GM12878 (cell line): ENCODE data around the gene C19orf44. TPM values are rescaled to one million over a fixed set of nuclear protein-coding genes. Genes with fewer than 3 reads are reported as not detected.

Experiments
- ATAC-seq: fragments of 200-7000 bp; cut with Tn5 transposase; 3 replicates; pipeline ENCODE4 v1.9.1; 2020; ENCODE audit warnings: mild to moderate bottlenecking, moderate library complexity
- BruUV-seq: library from RNA; stranded (reverse); fragments of 400-500 nt; replicated peaks from 2 replicates; lab custom pipeline; 2021; lab: Mats Ljungman, UMichigan
- CTCF ChIA-PET: fragments of 300-600 bp; sonication (Branson Sonifier 250); formaldehyde crosslinking; extraction: SDS; loops from one replicate; lab custom pipeline; 2021; ENCODE audit warnings: inconsistent platforms; lab: Yijun Ruan, JAX
- POLR2A ChIA-PET: fragments of 350-600 bp; formaldehyde crosslinking; extraction: SDS; loops from one replicate; lab custom pipeline; 2021; ENCODE audit warnings: inconsistent platforms; lab: Charles Lee
- RAD21 ChIA-PET: fragments of 300-600 bp; sonication (Branson Sonifier 250); formaldehyde crosslinking; loops from one replicate; lab custom pipeline; 2023; ENCODE audit warnings: antibody characterized with exemption; ENCODE audit not compliant: unreplicated experiment; lab: Charles Lee
- SMC1A ChIA-PET: fragments of 300-600 bp; sonication (Branson Sonifier 250); formaldehyde crosslinking; loops from one replicate; lab custom pipeline; 2023; ENCODE audit not compliant: unreplicated experiment, uncharacterized antibody; lab: Charles Lee
- DNase-seq: peaks from one replicate; pipeline ENCODE4 v3.0.0-alpha.2; 2011; ENCODE audit warnings: low read depth, low spot score
- FAIRE-seq: peaks from 3 replicates; lab custom pipeline; 2011; peaks lifted over from hg19 to GRCh38; lab: Jason Lieb, UNC
- H2AFZ ChIP-seq: 2 replicates; pipeline ENCODE4 v1.6.0; 2011; ENCODE audit warnings: low read depth, low read length, control low read depth; ENCODE audit not compliant: control insufficient read depth
- H3K27ac ChIP-seq: 2 replicates; pipeline ENCODE4 v1.5.1; 2011; ENCODE audit warnings: control low read depth; ENCODE audit not compliant: control insufficient read depth, insufficient read depth
- H3K27me3 ChIP-seq, 2 experiments: replicated peaks in 1 of 2; 2 replicates each; pipeline versions ENCODE4 v1.6.0 to v1.6.1; 2011; ENCODE audit warnings: low read length in 1 of 2; ENCODE audit not compliant: control insufficient read depth in 2 of 2, insufficient read depth in 2 of 2
- H3K36me3 ChIP-seq, 2 experiments: 2 replicates each; pipeline ENCODE4 v1.5.1; 2011; ENCODE audit warnings: low read length in 1 of 2; ENCODE audit not compliant: control insufficient read depth in 2 of 2, insufficient read depth in 2 of 2
- H3K4me1 ChIP-seq: 2 replicates; pipeline ENCODE4 v1.6.1; 2011; ENCODE audit warnings: mild to moderate bottlenecking, low read length, moderate library complexity, mixed read lengths; ENCODE audit not compliant: control insufficient read depth, insufficient read depth
- H3K4me2 ChIP-seq: 2 replicates; pipeline ENCODE4 v1.6.0; 2011; ENCODE audit warnings: control low read depth; ENCODE audit not compliant: control insufficient read depth, insufficient read depth
- H3K4me3 ChIP-seq: fragments of 200-600 bp; sonication (generic); 2 replicates; pipeline ENCODE4 v1.5.1; 2016
- H3K79me2 ChIP-seq: 2 replicates; pipeline ENCODE4 v1.6.0; 2011; ENCODE audit warnings: low read length; ENCODE audit not compliant: control insufficient read depth, insufficient read depth
- H3K9ac ChIP-seq: 2 replicates; pipeline ENCODE4 v1.8.0; 2011; ENCODE audit warnings: low read length, control low read depth, mixed read lengths; ENCODE audit not compliant: control insufficient read depth, insufficient read depth
- H3K9me3 ChIP-seq: replicated peaks from 3 replicates; pipeline ENCODE4 v1.5.1; 2011; ENCODE audit warnings: mild to moderate bottlenecking, low read length; ENCODE audit not compliant: control insufficient read depth, insufficient read depth
- H4K20me1 ChIP-seq: 2 replicates; pipeline ENCODE4 v1.6.0; 2011; ENCODE audit not compliant: control insufficient read depth, insufficient read depth
- CBFB ChIP-seq: IDR thresholded peaks from 2 replicates; pipeline ENCODE4 v1.6.1; 2016; ENCODE audit warnings: antibody characterized with exemption, low read depth
- CUX1 ChIP-seq: IDR thresholded peaks from 2 replicates; pipeline ENCODE4 v1.6.1; 2012; ENCODE audit warnings: improper control_type of control experiment, low read depth, low read length; ENCODE audit not compliant: insufficient replicate concordance
- EZH2 ChIP-seq: IDR thresholded peaks from 2 replicates; pipeline ENCODE4 v1.6.1; 2012; ENCODE audit warnings: low read depth, mild to moderate bottlenecking, control low read depth, inconsistent platforms, low read length, borderline replicate concordance; ENCODE audit not compliant: control insufficient read depth
- HCFC1 ChIP-seq: fragments of 150-350 bp; IDR thresholded peaks from 2 replicates; pipeline ENCODE4 v1.6.1; 2014; ENCODE audit warnings: low read length
- JUNB ChIP-seq: IDR thresholded peaks from 2 replicates; pipeline ENCODE4 v1.6.1; 2016; ENCODE audit warnings: antibody characterized with exemption, mild to moderate bottlenecking
- NFXL1 ChIP-seq: fragments of 450-650 bp; IDR thresholded peaks from 2 replicates; pipeline ENCODE4 v1.6.1; 2017; ENCODE audit warnings: antibody characterized with exemption, mild to moderate bottlenecking, borderline replicate concordance
- SP1 ChIP-seq: IDR thresholded peaks from one replicate; pipeline ENCODE4 v1.6.1; 2011; ENCODE audit warnings: low read depth, low read length
- WGBS: methylation state at CpG from one replicate; pipeline ENCODE4 v1.1.6; 2016; ENCODE audit warnings: low lambda C conversion rate; ENCODE audit not compliant: insufficient replicate concordance, insufficient coverage; ENCODE audit errors: missing lambda C conversion rate; 5-methylcytosine and 5-hydroxymethylcytosine counted together
- in situ Hi-C: fragments of 300-500 bp; cut with MboI; formaldehyde crosslinking; loops from 9 replicates; pipeline ENCODE4 v1.14.3; 2018; ENCODE audit warnings: mixed read lengths
- intact Hi-C: fragments of 100-400 bp; cut with micrococcal nuclease; formaldehyde crosslinking; loops from one replicate; pipeline ENCODE4 v1.14.2; 2022; ENCODE audit not compliant: unreplicated experiment
- polyA plus RNA-seq, 11 experiments: library from polyadenylated mRNA; depleted of rRNA in 4 of 11; unstranded in 6 of 11; stranded (reverse) in 5 of 11; fragments of >200 nt; fragmentation: Nextera tagmentation in 4 of 11; fragmentation: Illumina TruSeq in 1 of 11; extraction: Ambion mirVana in 4 of 11; extraction: Trizol in 1 of 11; gene quantifications; 1 replicate in 1 of 11; 2 replicates in 10 of 11; pipeline versions ENCODE4 v1.2.1 to v1.2.3, GENCODE V29; 2011 to 2016; ENCODE audit warnings: inconsistent platforms in 2 of 11, missing spikeins in 2 of 11, low read depth in 1 of 11
- total RNA-seq, 4 experiments: library from RNA; depleted of rRNA in 3 of 4; stranded (reverse); fragments of >200 nt in 3 of 4; fragmentation: Illumina TruSeq in 1 of 4; extraction: Trizol in 1 of 4; gene quantifications; 2 replicates each; pipeline versions ENCODE4 v1.2.1 to v1.2.3, GENCODE V29; 2013 to 2021

Gene C19orf44
- total and polyA plus RNA-seq, 10 of the 15 experiments (the other 5 are each of a cell fraction or from before 2014, with no cell fraction given): 0.26 to 5.2 (median 3.6) TPM

GRCh38 chr19:16476401-16476800 is 19.8 kb upstream of the C19orf44 start:
- in situ Hi-C loops: no loop called here

GRCh38 chr19:16477311-16477710 is 18.9 kb upstream of the C19orf44 start:
- in situ Hi-C loops: no loop called here
- Histone ChIP-seq H3K9me3 (no peaks in the 10 kb centered on the region; the same call in 2 of the 3 replicates), H3K36me3 (no peaks in the 10 kb centered on the region), H3K4me3 (no peak overlapping the region), H3K27ac (no peak overlapping the region), H3K27me3 (no peaks in the 10 kb centered on the region), H3K4me1 (no peaks in the 10 kb centered on the region), H3K9ac (no peak overlapping the region), H3K79me2 (no peaks in the 10 kb centered on the region), H3K4me2 (no peak overlapping the region), H4K20me1 (no peaks in the 10 kb centered on the region), H2AFZ (no peak overlapping the region)
- TF ChIP-seq HCFC1: no peak
- TF ChIP-seq EZH2: no peak
- TF ChIP-seq SP1: no peak
- TF ChIP-seq CUX1: no peak
- RAD21 ChIA-PET: no interaction called here
- BruUV-seq: no TSS peak
- CTCF ChIA-PET: no interaction called here
- POLR2A ChIA-PET: interaction anchor here (0.6 to 1.3 kb wide), 4 partner anchors 19 to 33 kb away, joined by 3 to 8 read pairs (median 4); partner anchors contain the start of genes C19orf44 and CALR3
- WGBS: 81% methylated on average over 1 of the region's 1 CpG
- SMC1A ChIA-PET: interaction anchor here (0.6 kb wide), 1 partner anchor 132 kb away, joined by 4 read pairs; no protein-coding TSS in a partner anchor
- FAIRE-seq (no peak), DNase-seq (no peak), ATAC-seq (no peak)
- intact Hi-C loops: no loop called here

More at GRCh38 chr19:16476401-16476800, 19.8 kb upstream of the C19orf44 start:
- ATAC-seq: no peak
- TF ChIP-seq HCFC1 (no peak), NFXL1 (no peak), CBFB (no peak), JUNB (no peak)
- TF ChIP-seq, all 136 proteins: peak for 0
- H4K20me1 ChIP-seq: no peaks in the 10 kb centered on the region
- ChIA-PET POLR2A (interaction anchor here (1.0 kb wide), 2 partner anchors 9 to 13 kb away, joined by 3 read pairs; no protein-coding TSS in a partner anchor), RAD21 (no interaction called here), CTCF (no interaction called here), SMC1A (no interaction called here)
- H3K4me2 ChIP-seq: no peak overlapping the region
- no peaks in the 10 kb centered on the region; the same call in 2 of the 3 replicates for H3K9me3 ChIP-seq
- H3K4me1 ChIP-seq: no peaks in the 10 kb centered on the region
- H3K79me2 ChIP-seq: peaks cover 4% of the 10 kb centered on the region
- no TSS peak for BruUV-seq
- FAIRE-seq (no peak), DNase-seq (no peak)
- H3K4me3 ChIP-seq: no peak overlapping the region
- no peaks in the 10 kb centered on the region for H3K27me3 ChIP-seq
- no peaks in the 10 kb centered on the region for H3K36me3 ChIP-seq
- 72% methylated on average over 3 of the region's 3 CpGs for WGBS
- H2AFZ ChIP-seq: no peak overlapping the region
- H3K27ac ChIP-seq: no peak overlapping the region
- no peak overlapping the region for H3K9ac ChIP-seq
- intact Hi-C loops: no loop called here
